HepG2 (cell line): ENCODE results near the gene CAB39. TPM values are rescaled to one million over a fixed set of nuclear protein-coding genes. Genes with fewer than 3 reads are reported as not detected.

ENCODE experiments used
- ATF1 ChIP-seq: IDR thresholded peaks from 2 replicates; pipeline ENCODE4 v1.6.1; 2016; ENCODE audit warnings: mild to moderate bottlenecking, control low read depth
- ATRX ChIP-seq: sonication (generic); formaldehyde crosslinking; IDR thresholded peaks from 2 replicates; pipeline ENCODE4 v1.4.0; 2020; ENCODE audit warnings: missing genetic modification reagents, borderline replicate concordance
- EZH2 ChIP-seq: conservative IDR thresholded peaks from 2 replicates; pipeline ENCODE4 v1.6.1; 2012; ENCODE audit warnings: mild to moderate bottlenecking, low read depth, low read length, moderate library complexity
- HOXA5 ChIP-seq: sonication (generic); formaldehyde crosslinking; IDR thresholded peaks from 2 replicates; pipeline ENCODE4 v1.4.0; 2020; ENCODE audit warnings: missing genetic modification reagents
- KDM1A ChIP-seq: IDR thresholded peaks from 2 replicates; pipeline ENCODE4 v1.6.1; 2016; ENCODE audit warnings: missing compliant biosample characterization
- MED13 ChIP-seq: sonication (generic); formaldehyde crosslinking; IDR thresholded peaks from 2 replicates; pipeline ENCODE4 v1.5.0; 2020; ENCODE audit warnings: missing genetic modification reagents
- PHB2 ChIP-seq: fragments of 450-650 bp; IDR thresholded peaks from 2 replicates; pipeline ENCODE4 v1.6.1; 2018; ENCODE audit not compliant: partially characterized antibody
- ZMYM4 ChIP-seq: sonication (generic); formaldehyde crosslinking; IDR thresholded peaks from 2 replicates; pipeline ENCODE4 v1.8.1; 2023; ENCODE audit warnings: mild to moderate bottlenecking, missing genetic modification reagents
- ZNF235 ChIP-seq: sonication (generic); formaldehyde crosslinking; IDR thresholded peaks from 2 replicates; pipeline ENCODE4 v1.8.1; 2023; ENCODE audit warnings: mild to moderate bottlenecking, missing genetic modification reagents, borderline replicate concordance
- ZNF558 ChIP-seq: sonication (generic); formaldehyde crosslinking; IDR thresholded peaks from 2 replicates; pipeline ENCODE4 v1.9.0; 2022; ENCODE audit warnings: mild to moderate bottlenecking, missing genetic modification reagents, borderline replicate concordance
- ZNF619 ChIP-seq: sonication (generic); formaldehyde crosslinking; IDR thresholded peaks from 2 replicates; pipeline ENCODE4 v1.4.0; 2020; ENCODE audit warnings: mild to moderate bottlenecking, missing genetic modification reagents
- ZNF644 ChIP-seq: IDR thresholded peaks from 2 replicates; pipeline ENCODE4 v1.6.1; 2016; ENCODE audit warnings: low read depth
- ZNF674 ChIP-seq: sonication (generic); formaldehyde crosslinking; IDR thresholded peaks from 2 replicates; pipeline ENCODE4 v1.5.0; 2020; ENCODE audit warnings: low read depth, mild to moderate bottlenecking, missing genetic modification reagents
- ZSCAN20 ChIP-seq: sonication (generic); formaldehyde crosslinking; IDR thresholded peaks from 2 replicates; pipeline ENCODE4 v1.4.0; 2020; ENCODE audit warnings: missing genetic modification reagents, mild to moderate bottlenecking, borderline replicate concordance
- polyA plus RNA-seq, 8 experiments: library from polyadenylated mRNA; depleted of rRNA in 3 of 8; stranded (reverse) in 7 of 8; unstranded in 1 of 8; fragments of >200 nt; fragmentation: Illumina TruSeq in 4 of 8; extraction: Trizol in 4 of 8; gene quantifications; 2 replicates each; pipeline versions ENCODE4 v1.2.1 to v1.2.3, GENCODE V29; 2011 to 2016; ENCODE audit warnings: low read depth in 4 of 8, missing spikeins in 1 of 8, mixed read lengths in 1 of 8; ENCODE audit not compliant: insufficient read depth in 1 of 8
- total RNA-seq, 5 experiments: library from RNA; depleted of rRNA; stranded (reverse); fragments of >200 nt; fragmentation: Illumina TruSeq; extraction: Trizol; gene quantifications; 2 replicates each; pipeline ENCODE4 v1.2.3, GENCODE V29; 2016; ENCODE audit warnings: low read depth in 1 of 5
- TF ChIP-seq, protein P1 (sequence below): sonication (generic); formaldehyde crosslinking; IDR thresholded peaks from 2 replicates; pipeline ENCODE4 v1.5.0; 2020; ENCODE audit warnings: mild to moderate bottlenecking, missing genetic modification reagents, borderline replicate concordance
- TF ChIP-seq, protein P2 (sequence below): sonication (generic); formaldehyde crosslinking; IDR thresholded peaks from 2 replicates; pipeline ENCODE4 v1.4.0; 2020; ENCODE audit warnings: missing genetic modification reagents
- TF ChIP-seq, protein P3 (sequence below): sonication (generic); formaldehyde crosslinking; IDR thresholded peaks from 2 replicates; pipeline ENCODE4 v1.4.0; 2020; ENCODE audit warnings: mild to moderate bottlenecking, missing genetic modification reagents

Gene CAB39
- total and polyA plus RNA-seq, 2 of the 13 experiments (the other 11 are each of a cell fraction or from before 2014, with no cell fraction given), result 19.3 to 45.3 TPM

DNA sequence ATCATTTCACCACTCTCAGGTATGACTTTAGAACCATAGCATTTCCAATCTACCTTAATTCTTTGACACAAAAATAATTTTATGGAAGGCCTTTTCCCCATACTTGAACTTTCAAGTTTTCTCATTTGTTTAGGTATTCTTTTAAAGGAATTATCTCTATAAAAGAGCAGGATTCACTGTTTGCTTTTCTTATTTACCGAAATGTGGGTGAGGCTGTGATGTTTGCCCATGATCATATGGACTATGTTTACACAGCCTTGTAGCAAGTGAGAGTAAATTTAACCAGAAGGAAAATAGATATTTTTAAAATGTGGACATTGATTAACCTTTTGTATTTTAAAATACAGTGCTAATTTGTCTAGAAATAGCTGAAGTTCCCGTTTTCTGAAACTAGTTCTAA lies 26.3 kb downstream of the CAB39 start (continued):
- TF ChIP-seq, protein P1, sequence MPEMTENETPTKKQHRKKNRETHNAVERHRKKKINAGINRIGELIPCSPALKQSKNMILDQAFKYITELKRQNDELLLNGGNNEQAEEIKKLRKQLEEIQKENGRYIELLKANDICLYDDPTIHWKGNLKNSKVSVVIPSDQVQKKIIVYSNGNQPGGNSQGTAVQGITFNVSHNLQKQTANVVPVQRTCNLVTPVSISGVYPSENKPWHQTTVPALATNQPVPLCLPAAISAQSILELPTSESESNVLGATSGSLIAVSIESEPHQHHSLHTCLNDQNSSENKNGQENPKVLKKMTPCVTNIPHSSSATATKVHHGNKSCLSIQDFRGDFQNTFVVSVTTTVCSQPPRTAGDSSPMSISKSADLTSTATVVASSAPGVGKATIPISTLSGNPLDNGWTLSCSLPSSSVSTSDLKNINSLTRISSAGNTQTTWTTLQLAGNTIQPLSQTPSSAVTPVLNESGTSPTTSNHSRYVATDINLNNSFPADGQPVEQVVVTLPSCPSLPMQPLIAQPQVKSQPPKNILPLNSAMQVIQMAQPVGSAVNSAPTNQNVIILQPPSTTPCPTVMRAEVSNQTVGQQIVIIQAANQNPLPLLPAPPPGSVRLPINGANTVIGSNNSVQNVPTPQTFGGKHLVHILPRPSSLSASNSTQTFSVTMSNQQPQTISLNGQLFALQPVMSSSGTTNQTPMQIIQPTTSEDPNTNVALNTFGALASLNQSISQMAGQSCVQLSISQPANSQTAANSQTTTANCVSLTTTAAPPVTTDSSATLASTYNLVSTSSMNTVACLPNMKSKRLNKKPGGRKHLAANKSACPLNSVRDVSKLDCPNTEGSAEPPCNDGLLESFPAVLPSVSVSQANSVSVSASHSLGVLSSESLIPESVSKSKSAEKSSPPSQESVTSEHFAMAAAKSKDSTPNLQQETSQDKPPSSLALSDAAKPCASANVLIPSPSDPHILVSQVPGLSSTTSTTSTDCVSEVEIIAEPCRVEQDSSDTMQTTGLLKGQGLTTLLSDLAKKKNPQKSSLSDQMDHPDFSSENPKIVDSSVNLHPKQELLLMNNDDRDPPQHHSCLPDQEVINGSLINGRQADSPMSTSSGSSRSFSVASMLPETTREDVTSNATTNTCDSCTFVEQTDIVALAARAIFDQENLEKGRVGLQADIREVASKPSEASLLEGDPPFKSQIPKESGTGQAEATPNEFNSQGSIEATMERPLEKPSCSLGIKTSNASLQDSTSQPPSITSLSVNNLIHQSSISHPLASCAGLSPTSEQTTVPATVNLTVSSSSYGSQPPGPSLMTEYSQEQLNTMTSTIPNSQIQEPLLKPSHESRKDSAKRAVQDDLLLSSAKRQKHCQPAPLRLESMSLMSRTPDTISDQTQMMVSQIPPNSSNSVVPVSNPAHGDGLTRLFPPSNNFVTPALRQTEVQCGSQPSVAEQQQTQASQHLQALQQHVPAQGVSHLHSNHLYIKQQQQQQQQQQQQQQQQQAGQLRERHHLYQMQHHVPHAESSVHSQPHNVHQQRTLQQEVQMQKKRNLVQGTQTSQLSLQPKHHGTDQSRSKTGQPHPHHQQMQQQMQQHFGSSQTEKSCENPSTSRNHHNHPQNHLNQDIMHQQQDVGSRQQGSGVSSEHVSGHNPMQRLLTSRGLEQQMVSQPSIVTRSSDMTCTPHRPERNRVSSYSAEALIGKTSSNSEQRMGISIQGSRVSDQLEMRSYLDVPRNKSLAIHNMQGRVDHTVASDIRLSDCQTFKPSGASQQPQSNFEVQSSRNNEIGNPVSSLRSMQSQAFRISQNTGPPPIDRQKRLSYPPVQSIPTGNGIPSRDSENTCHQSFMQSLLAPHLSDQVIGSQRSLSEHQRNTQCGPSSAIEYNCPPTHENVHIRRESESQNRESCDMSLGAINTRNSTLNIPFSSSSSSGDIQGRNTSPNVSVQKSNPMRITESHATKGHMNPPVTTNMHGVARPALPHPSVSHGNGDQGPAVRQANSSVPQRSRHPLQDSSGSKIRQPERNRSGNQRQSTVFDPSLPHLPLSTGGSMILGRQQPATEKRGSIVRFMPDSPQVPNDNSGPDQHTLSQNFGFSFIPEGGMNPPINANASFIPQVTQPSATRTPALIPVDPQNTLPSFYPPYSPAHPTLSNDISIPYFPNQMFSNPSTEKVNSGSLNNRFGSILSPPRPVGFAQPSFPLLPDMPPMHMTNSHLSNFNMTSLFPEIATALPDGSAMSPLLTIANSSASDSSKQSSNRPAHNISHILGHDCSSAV (CRISPR knock-in tag), result no peak
- TF ChIP-seq EZH2, result no peak
- no peak for TF ChIP-seq ZNF235 (CRISPR knock-in tag)
- TF ChIP-seq ZNF644 (CRISPR knock-in tag), result 0 out of 2 replicates have a peak, but pooled peaks have one; percentile 26
- TF ChIP-seq ZSCAN20, result no peak
- TF ChIP-seq ZNF674 (CRISPR knock-in tag), result no peak
- peak; percentile 10; the same call in 1 of the 2 replicates for TF ChIP-seq ZMYM4
- TF ChIP-seq PHB2, result no peak
- TF ChIP-seq ATRX, result no peak
- TF ChIP-seq, protein P2, sequence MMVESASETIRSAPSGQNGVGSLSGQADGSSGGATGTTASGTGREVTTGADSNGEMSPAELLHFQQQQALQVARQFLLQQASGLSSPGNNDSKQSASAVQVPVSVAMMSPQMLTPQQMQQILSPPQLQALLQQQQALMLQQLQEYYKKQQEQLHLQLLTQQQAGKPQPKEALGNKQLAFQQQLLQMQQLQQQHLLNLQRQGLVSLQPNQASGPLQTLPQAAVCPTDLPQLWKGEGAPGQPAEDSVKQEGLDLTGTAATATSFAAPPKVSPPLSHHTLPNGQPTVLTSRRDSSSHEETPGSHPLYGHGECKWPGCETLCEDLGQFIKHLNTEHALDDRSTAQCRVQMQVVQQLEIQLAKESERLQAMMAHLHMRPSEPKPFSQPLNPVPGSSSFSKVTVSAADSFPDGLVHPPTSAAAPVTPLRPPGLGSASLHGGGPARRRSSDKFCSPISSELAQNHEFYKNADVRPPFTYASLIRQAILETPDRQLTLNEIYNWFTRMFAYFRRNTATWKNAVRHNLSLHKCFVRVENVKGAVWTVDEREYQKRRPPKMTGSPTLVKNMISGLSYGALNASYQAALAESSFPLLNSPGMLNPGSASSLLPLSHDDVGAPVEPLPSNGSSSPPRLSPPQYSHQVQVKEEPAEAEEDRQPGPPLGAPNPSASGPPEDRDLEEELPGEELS (CRISPR knock-in tag), result peak; percentile 92
- TF ChIP-seq HOXA5 (CRISPR knock-in tag), result peak; percentile 24; the same call in 1 of the 2 replicates
- no peak for TF ChIP-seq ZNF619
- TF ChIP-seq ATF1 (CRISPR knock-in tag), result peak; percentile 52; the same call in 1 of the 2 replicates
- TF ChIP-seq KDM1A, result 0 out of 2 replicates have a peak, but pooled peaks have one; percentile 30
- TF ChIP-seq, protein P3, sequence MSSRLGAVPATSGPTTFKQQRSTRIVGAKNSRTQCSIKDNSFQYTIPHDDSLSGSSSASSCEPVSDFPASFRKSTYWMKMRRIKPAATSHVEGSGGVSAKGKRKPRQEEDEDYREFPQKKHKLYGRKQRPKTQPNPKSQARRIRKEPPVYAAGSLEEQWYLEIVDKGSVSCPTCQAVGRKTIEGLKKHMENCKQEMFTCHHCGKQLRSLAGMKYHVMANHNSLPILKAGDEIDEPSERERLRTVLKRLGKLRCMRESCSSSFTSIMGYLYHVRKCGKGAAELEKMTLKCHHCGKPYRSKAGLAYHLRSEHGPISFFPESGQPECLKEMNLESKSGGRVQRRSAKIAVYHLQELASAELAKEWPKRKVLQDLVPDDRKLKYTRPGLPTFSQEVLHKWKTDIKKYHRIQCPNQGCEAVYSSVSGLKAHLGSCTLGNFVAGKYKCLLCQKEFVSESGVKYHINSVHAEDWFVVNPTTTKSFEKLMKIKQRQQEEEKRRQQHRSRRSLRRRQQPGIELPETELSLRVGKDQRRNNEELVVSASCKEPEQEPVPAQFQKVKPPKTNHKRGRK, result no peak
- TF ChIP-seq MED13 (CRISPR knock-in tag), result no peak
- TF ChIP-seq ZNF558 (CRISPR knock-in tag), result no peak
